K562 (cell line): ENCODE data around the gene FARP1. TPM values are rescaled to one million over a fixed set of nuclear protein-coding genes. Genes with fewer than 3 reads are reported as not detected.

Source experiments
- ATAC-seq: fragments of 200-7000 bp; cut with Tn5 transposase; 3 replicates; pipeline ENCODE4 v1.9.1; 2020; ENCODE audit warnings: moderate library complexity
- BruUV-seq: library from RNA; stranded (reverse); fragments of 400-500 nt; replicated peaks from 2 replicates; lab custom pipeline; 2021; lab: Mats Ljungman, UMichigan
- CTCF ChIA-PET: fragments of 300-600 bp; formaldehyde crosslinking; extraction: SDS; loops from one replicate; lab custom pipeline; 2021; ENCODE audit warnings: low intra/inter-chr PET ratio; lab: Yijun Ruan, JAX
- POLR2A ChIA-PET: fragments of 300-600, 350-650 bp; sonication (Branson Sonifier 250); formaldehyde crosslinking; extraction: SDS; loops from one replicate; lab custom pipeline; 2021; ENCODE audit warnings: antibody characterized with exemption, inconsistent platforms; lab: Yijun Ruan, JAX
- DNase-seq, 4 experiments: peaks; one replicate each; pipeline versions ENCODE4 v3.0.0 to v3.0.0-alpha.2; 2011 to 2018; ENCODE audit warnings: low spot score in 3 of 4, mixed read lengths in 3 of 4; ENCODE audit errors: extremely low read depth in 1 of 4
- FAIRE-seq: peaks from 2 replicates; lab custom pipeline; 2011; peaks lifted over from hg19 to GRCh38; lab: Jason Lieb, UNC
- H2AFZ ChIP-seq: 2 replicates; pipeline ENCODE4 v1.6.0; 2011; ENCODE audit warnings: low read depth, low read length, control low read depth, inconsistent platforms
- H3K27ac ChIP-seq: fragments of 200-600 bp; 3 replicates; pipeline ENCODE4 v1.8.0; 2011; ENCODE audit warnings: low read depth, mild to moderate bottlenecking, control low read depth, inconsistent platforms, low read length, moderate library complexity, mixed read lengths; ENCODE audit errors: extremely low read depth
- H3K27me3 ChIP-seq, 2 experiments: fragments of 300-600 bp in 1 of 2; 2 replicates in 1 of 2; 3 replicates in 1 of 2; pipeline versions ENCODE4 v1.6.0 to v1.8.0; 2011; ENCODE audit warnings: inconsistent platforms in 2 of 2, low read length in 2 of 2, mild to moderate bottlenecking in 1 of 2, mixed read lengths in 1 of 2, moderate library complexity in 1 of 2; ENCODE audit not compliant: control insufficient read depth in 2 of 2, insufficient read depth in 2 of 2
- H3K36me3 ChIP-seq: fragments of 300-600 bp; 3 replicates; pipeline ENCODE4 v1.8.0; 2011; ENCODE audit warnings: mild to moderate bottlenecking, low read length, inconsistent platforms; ENCODE audit not compliant: control insufficient read depth, insufficient read depth
- H3K4me1 ChIP-seq, 2 experiments: fragments of 200-600 bp in 1 of 2; replicated peaks in 1 of 2; 2 replicates in 1 of 2; 3 replicates in 1 of 2; pipeline versions ENCODE4 v1.5.1 to v1.8.0; 2011; ENCODE audit warnings: inconsistent platforms in 2 of 2, low read length in 2 of 2, mild to moderate bottlenecking in 1 of 2, mixed read lengths in 1 of 2, moderate library complexity in 1 of 2; ENCODE audit not compliant: control insufficient read depth in 2 of 2, insufficient read depth in 2 of 2
- H3K4me2 ChIP-seq: 2 replicates; pipeline ENCODE4 v1.6.1; 2011; ENCODE audit warnings: low read length, control low read depth, inconsistent platforms, mixed read lengths; ENCODE audit not compliant: insufficient read depth
- H3K4me3 ChIP-seq: fragments of 200-600 bp; sonication (generic), shearing (Covaris generic); 2 replicates; pipeline ENCODE4 v1.5.1; 2016; ENCODE audit warnings: control low read depth, inconsistent platforms
- H3K79me2 ChIP-seq: fragments of 200-600 bp; 3 replicates; pipeline ENCODE4 v1.8.0; 2011; ENCODE audit warnings: low read length, inconsistent platforms; ENCODE audit not compliant: control insufficient read depth, insufficient read depth
- H3K9ac ChIP-seq, 2 experiments: 2 replicates each; pipeline versions ENCODE4 v1.6.0 to v1.6.1; 2011; ENCODE audit warnings: low read depth in 2 of 2, low read length in 2 of 2, control low read depth in 1 of 2, inconsistent platforms in 1 of 2, mild to moderate bottlenecking in 1 of 2, mixed read lengths in 1 of 2; ENCODE audit not compliant: insufficient read depth in 1 of 2
- H3K9me1 ChIP-seq: one replicate; pipeline ENCODE4 v1.6.0; 2011; ENCODE audit warnings: inconsistent platforms, mild to moderate bottlenecking, low read length, moderate library complexity; ENCODE audit not compliant: control insufficient read depth, insufficient read depth
- H3K9me3 ChIP-seq: replicated peaks from 2 replicates; pipeline ENCODE4 v1.5.1; 2011; ENCODE audit warnings: low read depth, low read length, inconsistent platforms; ENCODE audit not compliant: control insufficient read depth, insufficient read depth
- H4K20me1 ChIP-seq: replicated peaks from 2 replicates; pipeline ENCODE4 v1.6.1; 2011; ENCODE audit warnings: low read length, inconsistent platforms, mixed read lengths; ENCODE audit not compliant: control insufficient read depth, insufficient read depth
- ARID2 ChIP-seq: fragments of 450-650 bp; IDR thresholded peaks from 2 replicates; pipeline ENCODE4 v1.6.1; 2017; ENCODE audit warnings: antibody characterized with exemption, mild to moderate bottlenecking
- CBX3 ChIP-seq, 2 experiments: IDR thresholded peaks; 1 replicate in 1 of 2; 2 replicates in 1 of 2; pipeline ENCODE4 v1.6.1; 2012; ENCODE audit warnings: inconsistent platforms in 2 of 2, low read length in 2 of 2, borderline replicate concordance in 1 of 2, control low read depth in 1 of 2
- CCNT2 ChIP-seq: IDR thresholded peaks from 2 replicates; pipeline ENCODE4 v1.6.1; 2011; ENCODE audit warnings: borderline replicate concordance, low read depth, mild to moderate bottlenecking, moderate library complexity, mixed read lengths, low read length; ENCODE audit not compliant: insufficient read length; ENCODE audit errors: extremely low read depth
- DMBX1 ChIP-seq: fragments of 250-450 bp; sonication (Bioruptor Pico); IDR thresholded peaks from 2 replicates; pipeline ENCODE4 v1.8.0; 2022; ENCODE audit warnings: inconsistent platforms, mild to moderate bottlenecking, moderate library complexity, borderline replicate concordance
- E2F6 ChIP-seq, 2 experiments: IDR thresholded peaks; 2 replicates each; pipeline ENCODE4 v1.6.1; 2011; ENCODE audit warnings: borderline replicate concordance in 1 of 2, control low read depth in 1 of 2, low read depth in 1 of 2, low read length in 1 of 2, mild to moderate bottlenecking in 1 of 2, mixed read lengths in 1 of 2, moderate library complexity in 1 of 2; ENCODE audit not compliant: insufficient read depth in 1 of 2, insufficient read length in 1 of 2, poor library complexity in 1 of 2, severe bottlenecking in 1 of 2; ENCODE audit errors: extremely low read depth in 1 of 2
- NFIX ChIP-seq: fragments of 250-450 bp; sonication (Bioruptor Pico); IDR thresholded peaks from 2 replicates; pipeline ENCODE4 v1.4.0; 2020; ENCODE audit warnings: low read depth, mild to moderate bottlenecking, moderate library complexity
- PHF8 ChIP-seq: fragments of 200-600 bp; sonication (generic); IDR thresholded peaks from 2 replicates; pipeline ENCODE4 v1.6.1; 2012; ENCODE audit warnings: mixed run types, mild to moderate bottlenecking, inconsistent platforms, low read length, moderate library complexity, borderline replicate concordance
- POLR2AphosphoS2 ChIP-seq: IDR thresholded peaks from 2 replicates; pipeline ENCODE4 v1.6.1; 2012; ENCODE audit warnings: low read length, improper control_type of control experiment
- RB1 ChIP-seq: fragments of 450-650 bp; IDR thresholded peaks from 2 replicates; pipeline ENCODE4 v1.6.1; 2017; ENCODE audit warnings: low read depth, mild to moderate bottlenecking
- SAFB ChIP-seq: fragments of 200-400 bp; formaldehyde crosslinking; IDR thresholded peaks from 2 replicates; pipeline ENCODE4 v1.6.1; 2017; ENCODE audit warnings: low read depth, low read length, borderline replicate concordance
- ZNF134 ChIP-seq: fragments of 250-450 bp; sonication (Bioruptor Pico); conservative IDR thresholded peaks from 2 replicates; pipeline ENCODE4 v1.4.0; 2020
- WGBS: fragments of 100-300 bp; shearing (Covaris generic); methylation state at CpG from one replicate; pipeline ENCODE4 v1.1.6; 2016; ENCODE audit warnings: low coverage, mixed read lengths; ENCODE audit not compliant: insufficient coverage; ENCODE audit errors: missing lambda C conversion rate; 5-methylcytosine and 5-hydroxymethylcytosine counted together
- in situ Hi-C: fragments of 300-500 bp; cut with MboI; formaldehyde crosslinking; loops from 4 replicates; pipeline ENCODE4 v1.15.0; 2018; ENCODE audit warnings: inconsistent platforms, mixed read lengths
- intact Hi-C: fragments of 100-400 bp; cut with micrococcal nuclease; formaldehyde crosslinking; loops from 2 replicates; pipeline ENCODE4 v1.14.2; 2022
- polyA plus RNA-seq, 8 experiments: library from polyadenylated mRNA; depleted of rRNA in 4 of 8; stranded (reverse) in 5 of 8; unstranded in 3 of 8; fragments of >200 nt; fragmentation: Nextera tagmentation in 2 of 8; fragmentation: Illumina TruSeq in 1 of 8; extraction: Ambion mirVana in 2 of 8; extraction: Trizol in 1 of 8; gene quantifications; 2 replicates each; pipeline versions ENCODE4 v1.2.1 to v1.2.3, GENCODE V29; 2011 to 2014; ENCODE audit warnings: inconsistent platforms in 1 of 8, missing spikeins in 1 of 8
- total RNA-seq, 7 experiments: library from RNA; depleted of rRNA in 6 of 7; stranded (reverse); fragments of >200 nt in 6 of 7; fragmentation: Illumina TruSeq in 2 of 7; extraction: Trizol in 2 of 7; gene quantifications; 2 replicates each; pipeline versions ENCODE4 v1.2.1 to v1.2.3, GENCODE V29; 2011 to 2021; ENCODE audit warnings: low replicate concordance in 1 of 7

FARP1 gene
- total and polyA plus RNA-seq, 9 of the 15 experiments (the other 6 are each of a cell fraction or from before 2014, with no cell fraction given): 0.03 to 0.29 (median 0.05) TPM; not detected in 3

DNA sequence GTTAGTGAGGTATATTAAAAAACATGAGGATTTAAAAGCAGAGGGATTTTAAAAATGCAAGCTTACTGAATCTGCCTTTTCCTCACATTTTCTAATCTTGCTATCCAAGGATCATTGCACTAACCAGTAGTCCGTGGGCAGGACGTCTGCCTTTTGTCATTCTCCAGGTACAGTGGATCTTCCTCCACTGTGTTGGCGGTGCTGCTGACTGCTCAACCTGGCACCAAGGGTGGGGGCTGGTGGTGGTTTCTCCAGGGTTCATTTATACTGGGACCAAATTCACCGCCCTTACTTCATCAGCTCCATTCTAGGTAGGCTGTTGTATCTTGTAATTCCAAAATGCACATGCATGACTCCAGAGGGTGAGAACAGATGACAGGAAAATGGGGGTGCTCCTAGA, 264.7 kb downstream of the FARP1 start:
- BruUV-seq: no TSS peak
- intact Hi-C loops: no loop called here
- POLR2A ChIA-PET: no interaction called here
- DNase-seq (no peak), ATAC-seq (no peak), FAIRE-seq (no peak)
- H3K4me3 ChIP-seq: no peak overlapping the region
- 0% methylated on average over 4 of the region's 4 CpGs for WGBS
- H3K79me2 ChIP-seq: no peaks in the 10 kb centered on the region
- in situ Hi-C loops: no loop called here
- H3K36me3 ChIP-seq: no peaks in the 10 kb centered on the region
- no peak overlapping the region for H3K27ac ChIP-seq
- no peaks in the 10 kb centered on the region for H3K9me3 ChIP-seq
- no peak overlapping the region for H3K4me2 ChIP-seq
- H3K4me1 ChIP-seq: no peaks in the 10 kb centered on the region
- TF ChIP-seq DMBX1 (CRISPR knock-in tag) (no peak), ZNF134 (CRISPR knock-in tag) (no peak)
- no peaks in the 10 kb centered on the region for H3K9me1 ChIP-seq
- CTCF ChIA-PET: no interaction called here
- H4K20me1 ChIP-seq: no peaks in the 10 kb centered on the region
- H3K9ac ChIP-seq: no peak overlapping the region
- peaks cover 28 to 54% of the 10 kb centered on the region in 2 experiments for H3K27me3 ChIP-seq
- no peak overlapping the region for H2AFZ ChIP-seq

- CTCF ChIA-PET: no interaction called here
- FAIRE-seq: no peak
- no peak for ATAC-seq
Measured at GRCh38 chr13:98409281-98409680, 266.4 kb downstream of the FARP1 start.

More at GRCh38 chr13:98409281-98409680, 266.4 kb downstream of the FARP1 start:
- no peaks in the 10 kb centered on the region for H3K79me2 ChIP-seq
- no peaks in the 10 kb centered on the region for H3K36me3 ChIP-seq
- TF ChIP-seq E2F6 (IDR thresholded peaks at IDR 0.05; ENCODE audit: borderline replicate concordance in 1 of 2, extremely low read depth in 1 of 2, insufficient read depth in 1 of 2, insufficient read length in 1 of 2, low read depth in 1 of 2, low read length in 1 of 2, poor library complexity in 1 of 2, severe bottlenecking in 1 of 2) (no peak), PHF8 (no peak), NFIX (CRISPR knock-in tag) (no peak), SAFB (no peak), RB1 (no peak), POLR2AphosphoS2 (no peak), CCNT2 (no peak), ARID2 (no peak), CBX3 (IDR thresholded peaks at IDR 0.05; ENCODE audit: borderline replicate concordance in 1 of 2, low read length in 2 of 2) (no peak)
- H3K9me3 ChIP-seq: no peaks in the 10 kb centered on the region
- H3K9me1 ChIP-seq: no peaks in the 10 kb centered on the region
- no peak overlapping the region for H3K9ac ChIP-seq
- POLR2A ChIA-PET: no interaction called here
- 0% methylated on average over 8 of the region's 13 CpGs for WGBS
- H3K4me1 ChIP-seq: no peaks in the 10 kb centered on the region
- no peak overlapping the region for H3K27ac ChIP-seq
- no peaks in the 10 kb centered on the region for H4K20me1 ChIP-seq
- H3K4me3 ChIP-seq: no peak overlapping the region
- no peak overlapping the region for H3K4me2 ChIP-seq
- intact Hi-C loops: no loop called here
- no peak overlapping the region for H2AFZ ChIP-seq
- in situ Hi-C loops: no loop called here
- no TSS peak for BruUV-seq
- peaks cover 26 to 64% of the 10 kb centered on the region in 2 experiments for H3K27me3 ChIP-seq
- no peak for DNase-seq
